D721Med (cell line): ENCODE results near the gene PPP1R2.

Experiments
- DNase-seq: peaks from one replicate; pipeline ENCODE4 v3.0.0; 2011; ENCODE audit warnings: low spot score; ENCODE audit not compliant: insufficient read length
- FAIRE-seq: peaks from 2 replicates; lab custom pipeline; 2011; peaks lifted over from hg19 to GRCh38; lab: Jason Lieb, UNC
- TF ChIP-seq, protein P1 (sequence below): IDR thresholded peaks from 2 replicates; pipeline ENCODE4 v1.5.1; 2012; ENCODE audit warnings: mild to moderate bottlenecking, control low read depth; ENCODE audit not compliant: insufficient read depth; ENCODE audit errors: missing control alignments

Gene PPP1R2

DNA sequence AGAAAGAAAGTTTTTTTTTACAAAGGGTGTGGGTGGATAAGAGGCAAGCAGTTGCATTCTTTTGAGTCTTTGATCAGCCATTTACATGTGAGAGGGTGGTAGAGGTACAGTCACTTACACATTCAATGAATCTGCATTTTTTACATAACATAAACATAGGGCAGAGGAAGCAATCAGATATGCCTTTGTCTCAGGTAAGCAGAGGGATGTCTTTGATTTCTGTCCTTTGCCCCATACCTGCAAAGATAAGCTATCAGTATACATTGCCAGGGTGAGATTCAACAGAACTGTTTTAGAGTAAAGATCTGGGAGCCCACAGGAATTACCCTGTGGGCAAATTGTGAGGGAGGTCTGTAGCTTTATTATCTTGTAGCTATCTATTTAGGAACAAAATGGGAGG, 5.4 kb upstream of the PPP1R2 start:
- no peak for DNase-seq
- TF ChIP-seq, protein P1, sequence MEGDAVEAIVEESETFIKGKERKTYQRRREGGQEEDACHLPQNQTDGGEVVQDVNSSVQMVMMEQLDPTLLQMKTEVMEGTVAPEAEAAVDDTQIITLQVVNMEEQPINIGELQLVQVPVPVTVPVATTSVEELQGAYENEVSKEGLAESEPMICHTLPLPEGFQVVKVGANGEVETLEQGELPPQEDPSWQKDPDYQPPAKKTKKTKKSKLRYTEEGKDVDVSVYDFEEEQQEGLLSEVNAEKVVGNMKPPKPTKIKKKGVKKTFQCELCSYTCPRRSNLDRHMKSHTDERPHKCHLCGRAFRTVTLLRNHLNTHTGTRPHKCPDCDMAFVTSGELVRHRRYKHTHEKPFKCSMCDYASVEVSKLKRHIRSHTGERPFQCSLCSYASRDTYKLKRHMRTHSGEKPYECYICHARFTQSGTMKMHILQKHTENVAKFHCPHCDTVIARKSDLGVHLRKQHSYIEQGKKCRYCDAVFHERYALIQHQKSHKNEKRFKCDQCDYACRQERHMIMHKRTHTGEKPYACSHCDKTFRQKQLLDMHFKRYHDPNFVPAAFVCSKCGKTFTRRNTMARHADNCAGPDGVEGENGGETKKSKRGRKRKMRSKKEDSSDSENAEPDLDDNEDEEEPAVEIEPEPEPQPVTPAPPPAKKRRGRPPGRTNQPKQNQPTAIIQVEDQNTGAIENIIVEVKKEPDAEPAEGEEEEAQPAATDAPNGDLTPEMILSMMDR, result no peak
- FAIRE-seq, result no peak

DNA sequence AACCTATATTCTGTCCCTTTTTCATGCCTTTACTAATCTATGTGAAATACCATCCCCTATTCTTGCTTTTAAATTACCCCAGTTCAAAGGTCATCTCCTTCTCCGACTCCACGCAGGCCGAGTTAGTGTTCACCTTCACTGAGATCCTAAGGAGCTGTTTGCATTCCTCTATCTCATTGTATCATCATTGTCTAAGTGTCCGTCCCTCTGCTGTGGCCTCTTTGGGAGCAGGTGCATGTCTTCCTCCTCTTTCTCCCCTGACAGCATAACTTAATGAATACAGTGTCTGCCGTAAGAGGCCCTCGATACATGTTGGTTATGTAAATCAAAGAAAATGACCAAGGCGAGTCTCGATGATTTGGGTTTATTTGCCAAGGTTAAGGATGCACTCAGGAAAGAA, 4.9 kb upstream of the PPP1R2 start:
- DNase-seq, result no peak
- TF ChIP-seq, protein P1, result no peak
- FAIRE-seq, result no peak

DNA sequence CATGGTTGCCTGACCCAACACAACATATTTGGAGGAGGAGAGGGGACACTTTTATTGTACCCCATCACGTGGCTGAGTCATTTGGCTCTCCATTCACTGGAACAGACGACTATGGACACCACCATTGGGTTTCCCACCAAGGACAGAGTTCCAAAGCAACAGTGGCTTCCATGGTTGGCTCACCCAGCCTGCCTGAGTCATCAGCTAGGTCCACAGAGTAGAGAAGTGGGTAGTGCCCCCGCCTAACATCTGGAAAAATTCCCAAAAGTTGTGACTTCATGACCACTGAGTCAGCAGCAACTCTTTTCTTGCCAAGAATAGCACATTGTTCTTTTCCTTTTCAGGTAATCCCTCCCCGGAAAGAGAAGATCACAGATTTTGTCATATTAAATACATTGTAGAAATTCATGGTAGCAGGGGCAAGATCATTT, 3.0 kb upstream of the PPP1R2 start:
- FAIRE-seq, result no peak
- DNase-seq, result no peak

DNA sequence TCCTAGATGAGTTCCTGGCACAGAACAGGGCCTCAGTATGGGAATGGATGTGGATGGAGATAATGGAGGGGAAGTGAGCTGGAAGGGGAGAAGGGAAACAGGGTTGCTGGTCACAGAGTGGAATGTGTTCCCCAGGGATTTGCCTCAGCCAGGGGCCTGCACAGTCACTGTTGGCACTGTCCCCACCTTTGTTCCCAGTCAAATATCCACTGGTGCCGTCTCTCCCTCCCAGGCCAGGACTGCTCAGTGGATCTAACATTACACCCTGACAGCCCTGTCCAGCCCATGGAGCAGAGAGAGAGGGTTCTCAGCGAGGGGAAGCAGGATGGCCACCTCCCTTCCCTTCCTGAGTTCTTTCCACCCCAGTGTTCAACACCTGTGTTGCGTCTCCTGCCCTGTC, 1.5 kb upstream of the PPP1R2 start:
- TF ChIP-seq, protein P1, result no peak
- FAIRE-seq (no peak), DNase-seq (no peak)

More for the DNA sequence above, 3.0 kb upstream of the PPP1R2 start:
- TF ChIP-seq, protein P1, result no peak

DNA sequence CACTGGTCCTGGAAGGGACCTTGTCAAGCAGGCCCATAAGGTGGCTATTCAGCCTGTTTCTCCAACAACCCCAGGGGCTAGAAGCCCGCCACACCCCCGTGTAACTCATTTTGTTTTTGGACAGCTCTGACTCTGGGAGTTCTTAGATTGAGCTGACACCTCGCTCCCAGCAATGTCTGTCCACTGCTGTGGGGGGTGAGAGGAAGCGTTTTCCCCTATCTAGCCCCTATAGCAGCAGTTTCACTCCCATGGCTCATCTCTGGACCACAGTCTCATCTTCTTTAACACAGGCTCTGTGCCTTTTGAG, 1.1 kb upstream of the PPP1R2 start:
- no peak for DNase-seq
- FAIRE-seq, result no peak
- TF ChIP-seq, protein P1, result no peak

DNA sequence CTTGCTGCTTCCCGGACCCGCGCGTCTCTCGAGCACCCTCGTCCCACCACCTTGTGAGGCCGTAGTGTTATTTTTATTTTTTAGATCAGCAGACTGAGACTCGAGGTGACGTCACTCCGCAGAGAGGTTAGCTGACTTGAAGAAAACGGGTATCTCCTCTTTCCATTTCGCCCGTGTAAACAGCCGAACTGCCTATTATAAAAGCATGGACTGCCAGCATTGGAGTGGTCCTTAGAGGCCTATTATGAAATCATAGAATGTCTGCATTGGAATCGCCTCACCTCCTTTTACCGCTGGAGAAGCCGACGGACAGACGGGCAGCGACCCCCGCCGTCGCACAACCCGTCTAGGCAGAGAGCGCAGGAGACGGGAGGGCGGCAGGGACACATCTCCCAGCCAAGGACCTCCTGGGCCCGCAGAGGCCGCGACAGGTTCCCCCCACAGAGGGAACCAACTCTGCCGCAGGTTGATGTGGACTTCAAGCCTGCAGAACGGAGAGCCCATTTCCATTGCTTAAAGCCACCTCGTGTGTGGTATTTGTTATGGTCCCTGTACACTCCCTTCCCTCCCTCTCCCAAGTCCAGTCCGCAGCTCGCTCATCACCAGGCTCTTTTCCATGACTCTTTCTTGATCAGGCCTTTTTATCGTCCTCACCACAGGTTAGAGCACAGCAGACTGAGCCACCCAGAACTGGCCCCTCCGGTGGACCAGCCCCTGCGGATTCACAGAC, 540 bp upstream of the PPP1R2 start:
- no peak for FAIRE-seq
- DNase-seq, result no peak
- TF ChIP-seq, protein P1, result no peak

DNA sequence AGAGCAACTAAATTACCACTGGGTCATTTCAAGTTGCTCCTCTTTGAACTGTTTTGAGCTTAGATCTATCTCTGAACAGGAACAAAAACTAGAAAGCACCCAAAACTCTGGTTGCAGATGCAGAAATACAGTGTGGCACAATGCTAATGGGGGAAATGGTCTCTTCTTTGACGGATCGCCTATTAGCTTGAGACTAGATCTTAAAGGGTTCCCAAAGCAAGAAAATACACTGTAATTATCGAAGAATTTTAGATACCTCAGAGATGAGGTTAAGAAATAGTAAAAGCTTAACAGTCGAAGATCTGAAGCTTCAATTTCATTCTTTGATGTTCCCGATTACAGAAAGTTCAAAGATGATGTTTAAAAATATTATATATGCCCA, 818 bp downstream of the PPP1R2 start:
- TF ChIP-seq, protein P1, result no peak
- FAIRE-seq, result no peak
- DNase-seq, result no peak
